HepG2 (cell line): ENCODE results near the gene PXYLP1. TPM values are rescaled to one million over a fixed set of nuclear protein-coding genes. Genes with fewer than 3 reads are reported as not detected.

ENCODE experiments used
- ATAC-seq: fragments of 200-7000 bp; cut with Tn5 transposase; 3 replicates; pipeline ENCODE4 v1.9.1; 2020; ENCODE audit warnings: mild to moderate bottlenecking, moderate library complexity
- BruUV-seq: library from RNA; stranded (reverse); fragments of 400-500 nt; replicated peaks from 2 replicates; lab custom pipeline; 2021; lab: Mats Ljungman, UMichigan
- CTCF ChIA-PET: fragments of 300-600 bp; formaldehyde crosslinking; extraction: SDS; loops from one replicate; lab custom pipeline; 2021; ENCODE audit warnings: low total read pairs, inconsistent platforms, low intra/inter-chr PET ratio; lab: Yijun Ruan, JAX
- POLR2A ChIA-PET: fragments of 350-600 bp; sonication (Branson Sonifier 250); formaldehyde crosslinking; loops from one replicate; lab custom pipeline; 2020; ENCODE audit warnings: antibody characterized with exemption, inconsistent platforms; lab: Yijun Ruan, JAX
- DNase-seq: peaks from one replicate; pipeline ENCODE4 v3.0.0-alpha.2; 2015; ENCODE audit warnings: low spot score
- FAIRE-seq: peaks from 3 replicates; lab custom pipeline; 2011; peaks lifted over from hg19 to GRCh38; lab: Jason Lieb, UNC
- H2AFZ ChIP-seq: one replicate; pipeline ENCODE4 v1.6.1; 2011; ENCODE audit warnings: low read length, inconsistent platforms
- H3K27ac ChIP-seq: fragments of 300-600 bp; 3 replicates; pipeline ENCODE4 v1.8.0; 2011; ENCODE audit warnings: mixed run types, mild to moderate bottlenecking, mixed read lengths, low read length, inconsistent platforms; ENCODE audit not compliant: insufficient read depth; ENCODE audit errors: extremely low read length
- H3K27me3 ChIP-seq, 2 experiments: fragments of 200-600 bp in 1 of 2; 2 replicates in 1 of 2; 3 replicates in 1 of 2; pipeline versions ENCODE4 v1.6.0 to v1.8.0; 2011; ENCODE audit warnings: low read length in 2 of 2, mild to moderate bottlenecking in 2 of 2, moderate library complexity in 2 of 2, inconsistent platforms in 1 of 2; ENCODE audit not compliant: insufficient read depth in 2 of 2, control insufficient read depth in 1 of 2
- H3K36me3 ChIP-seq, 2 experiments: fragments of 200-600 bp in 1 of 2; replicated peaks in 1 of 2; 2 replicates in 1 of 2; 3 replicates in 1 of 2; pipeline versions ENCODE4 v1.5.1 to v1.8.0; 2011; ENCODE audit warnings: low read length in 2 of 2, inconsistent platforms in 1 of 2; ENCODE audit not compliant: insufficient read depth in 2 of 2, control insufficient read depth in 1 of 2
- H3K4me1 ChIP-seq: 2 replicates; pipeline ENCODE4 v1.5.1; 2012; ENCODE audit warnings: low read length, inconsistent platforms; ENCODE audit not compliant: insufficient read depth
- H3K4me2 ChIP-seq: 2 replicates; pipeline ENCODE4 v1.6.0; 2011; ENCODE audit warnings: low read depth, low read length, inconsistent platforms
- H3K4me3 ChIP-seq, 3 experiments: fragments of 200-600 bp in 1 of 3; sonication (generic), shearing (Covaris generic) in 1 of 3; replicated peaks in 1 of 3; 2 replicates each; pipeline ENCODE4 v1.5.1; 2011 to 2016; ENCODE audit warnings: low read length in 3 of 3, inconsistent platforms in 2 of 3, low read depth in 2 of 3, mild to moderate bottlenecking in 2 of 3, control low read depth in 1 of 3, mixed read lengths in 1 of 3; ENCODE audit not compliant: insufficient read depth in 1 of 3
- H3K79me2 ChIP-seq: one replicate; pipeline ENCODE4 v1.6.1; 2011; ENCODE audit warnings: low read length, inconsistent platforms; ENCODE audit not compliant: insufficient read depth
- H3K9ac ChIP-seq: 2 replicates; pipeline ENCODE4 v1.6.0; 2011; ENCODE audit warnings: mild to moderate bottlenecking, low read depth, low read length, inconsistent platforms; ENCODE audit not compliant: insufficient read depth
- H3K9me3 ChIP-seq: 2 replicates; pipeline ENCODE4 v1.5.1; 2012; ENCODE audit warnings: mild to moderate bottlenecking, low read length
- H4K20me1 ChIP-seq: 2 replicates; pipeline ENCODE4 v1.6.0; 2011; ENCODE audit warnings: inconsistent platforms, mild to moderate bottlenecking, low read length, moderate library complexity; ENCODE audit not compliant: insufficient read depth
- FOXJ3 ChIP-seq: sonication (generic); formaldehyde crosslinking; IDR thresholded peaks from 2 replicates; pipeline ENCODE4 v1.4.0; 2020; ENCODE audit warnings: missing genetic modification reagents, mild to moderate bottlenecking, borderline replicate concordance
- PRMT3 ChIP-seq: sonication (generic); formaldehyde crosslinking; IDR thresholded peaks from 2 replicates; pipeline ENCODE4 v1.8.1; 2022; ENCODE audit warnings: low read depth, mild to moderate bottlenecking, moderate library complexity, missing genetic modification reagents, borderline replicate concordance
- RAD51 ChIP-seq: fragments of 450-650 bp; IDR thresholded peaks from 2 replicates; pipeline ENCODE4 v1.6.1; 2016; ENCODE audit warnings: borderline replicate concordance
- SYNCRIP ChIP-seq: fragments of 200-400 bp; formaldehyde crosslinking; IDR thresholded peaks from 2 replicates; pipeline ENCODE4 v1.6.1; 2018; ENCODE audit warnings: mild to moderate bottlenecking, low read depth, low read length; ENCODE audit not compliant: insufficient read depth
- ZFP36 ChIP-seq: fragments of 150-350 bp; IDR thresholded peaks from 2 replicates; pipeline ENCODE4 v1.6.1; 2018; ENCODE audit warnings: borderline replicate concordance, low read length, low read depth; ENCODE audit not compliant: partially characterized antibody
- ZNF460 ChIP-seq: sonication (generic); formaldehyde crosslinking; IDR thresholded peaks from 2 replicates; pipeline ENCODE4 v1.5.1; 2020; ENCODE audit warnings: missing genetic modification reagents, mild to moderate bottlenecking, borderline replicate concordance
- ZNF792 ChIP-seq: IDR thresholded peaks from 2 replicates; pipeline ENCODE4 v1.6.1; 2016
- WGBS: methylation state at CpG from one replicate; pipeline ENCODE4 v1.1.6; 2017; ENCODE audit warnings: low lambda C conversion rate; 5-methylcytosine and 5-hydroxymethylcytosine counted together
- in situ Hi-C: cut with HindIII; loops from 2 replicates; pipeline ENCODE4 v1.10.0; 2017; ENCODE audit warnings: low pct_unique_long_range_greater_than_20kb; ENCODE audit not compliant: extremely low pct_ligation_motif_present
- intact Hi-C: fragments of 100-400 bp; cut with micrococcal nuclease; formaldehyde crosslinking; loops from one replicate; pipeline ENCODE4 v1.10.0; 2022; ENCODE audit not compliant: unreplicated experiment
- polyA plus RNA-seq, 8 experiments: library from polyadenylated mRNA; depleted of rRNA in 3 of 8; stranded (reverse) in 7 of 8; unstranded in 1 of 8; fragments of >200 nt; fragmentation: Illumina TruSeq in 4 of 8; extraction: Trizol in 4 of 8; gene quantifications; 2 replicates each; pipeline versions ENCODE4 v1.2.1 to v1.2.3, GENCODE V29; 2011 to 2016; ENCODE audit warnings: low read depth in 4 of 8, missing spikeins in 1 of 8, mixed read lengths in 1 of 8; ENCODE audit not compliant: insufficient read depth in 1 of 8
- total RNA-seq, 5 experiments: library from RNA; depleted of rRNA; stranded (reverse); fragments of >200 nt; fragmentation: Illumina TruSeq; extraction: Trizol; gene quantifications; 2 replicates each; pipeline ENCODE4 v1.2.3, GENCODE V29; 2016; ENCODE audit warnings: low read depth in 1 of 5
- TF ChIP-seq, protein P1 (sequence below): sonication (generic); formaldehyde crosslinking; IDR thresholded peaks from 2 replicates; pipeline ENCODE4 v1.4.0; 2020; ENCODE audit warnings: mild to moderate bottlenecking, missing genetic modification reagents
- TF ChIP-seq, protein P2 (sequence below): sonication (generic); formaldehyde crosslinking; IDR thresholded peaks from 2 replicates; pipeline ENCODE4 v1.5.1; 2020; ENCODE audit warnings: missing genetic modification reagents, mild to moderate bottlenecking, borderline replicate concordance
- TF ChIP-seq, protein P3 (sequence below): IDR thresholded peaks from 2 replicates; pipeline ENCODE4 v1.6.1; 2018; ENCODE audit warnings: missing genetic modification reagents

PXYLP1 gene
- total and polyA plus RNA-seq, 2 of the 13 experiments (the other 11 are each of a cell fraction or from before 2014, with no cell fraction given): 4.9 to 8.1 TPM

DNA sequence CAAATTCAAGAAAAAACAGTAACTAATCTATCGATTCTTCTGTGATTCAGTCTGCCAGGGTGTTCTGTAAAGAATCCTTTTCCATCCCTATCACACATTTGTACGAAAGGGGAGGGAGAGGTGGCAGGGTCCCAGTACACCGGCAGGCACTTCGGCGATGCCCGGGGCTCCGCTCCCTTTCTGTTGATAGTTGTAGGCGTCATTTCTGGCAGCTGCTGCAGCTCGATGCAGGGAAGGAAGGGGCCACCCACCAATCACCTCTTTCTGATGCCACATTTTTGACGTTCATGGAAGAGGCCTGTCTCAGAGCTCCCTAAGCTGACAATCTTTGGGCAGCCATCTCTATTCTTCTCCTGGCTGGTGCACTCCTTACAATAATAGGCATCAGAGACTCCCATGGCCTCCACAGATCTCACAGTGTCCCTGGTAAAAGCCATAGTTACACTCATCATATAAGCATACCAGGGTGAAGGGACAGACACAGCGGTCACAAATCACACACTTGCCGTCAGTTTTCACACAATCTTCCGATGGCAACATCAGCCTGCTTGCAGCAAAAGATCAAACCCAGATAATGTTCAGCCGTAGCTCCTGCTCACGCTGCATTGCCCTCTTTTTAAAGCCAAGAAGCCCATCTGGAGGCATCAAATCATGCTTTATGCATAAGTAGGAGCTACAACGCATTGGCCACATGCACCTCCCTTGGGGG lies 75.9 kb downstream of the PXYLP1 start:
- in situ Hi-C loops: loop anchor here (5.0 to 10.0 kb wide), 2 partner anchors 150 to 257 kb away; no protein-coding TSS in a partner anchor
- POLR2A ChIA-PET: interaction anchor here (4.5 kb wide), 1 partner anchor 147 kb away, joined by 16 read pairs; no protein-coding TSS in a partner anchor

DNA sequence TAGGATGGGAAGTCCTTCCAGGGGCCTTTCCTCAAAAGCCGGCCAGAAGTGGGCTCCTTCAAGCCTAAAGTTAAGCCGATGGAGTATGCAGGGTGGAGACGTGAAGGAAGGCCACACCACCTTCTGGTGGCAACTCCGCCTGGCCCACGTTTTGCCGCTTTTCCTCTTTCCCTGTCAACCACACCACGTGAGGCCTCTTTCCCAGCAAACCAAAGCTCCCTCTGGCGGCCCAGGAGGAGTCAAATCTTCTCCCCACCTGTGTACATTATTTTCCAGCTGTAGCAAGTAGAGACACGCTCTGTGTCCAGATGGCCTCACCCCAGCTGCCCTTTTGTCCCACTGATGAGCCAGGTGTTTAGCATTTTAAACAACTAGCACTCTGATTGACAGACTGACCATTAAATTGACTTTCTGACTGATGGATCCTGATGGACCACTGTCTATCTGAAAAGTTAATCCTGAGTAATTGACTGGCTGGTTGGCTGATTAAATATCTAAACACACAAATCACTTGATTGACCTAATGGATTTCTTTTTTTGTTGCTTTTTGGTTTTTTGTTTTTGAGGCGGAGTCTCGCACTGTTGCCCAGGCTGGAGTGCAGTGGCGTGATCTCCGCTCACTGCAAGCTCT lies 77.1 kb downstream of the PXYLP1 start:
- H3K27ac ChIP-seq: no peak overlapping the region
- peak; percentile 91 for FAIRE-seq
- POLR2A ChIA-PET: interaction anchor here (0.6 to 4.5 kb wide), 6 partner anchors 15 to 439 kb away, joined by 3 to 16 read pairs (median 4); partner anchors contain the start of gene PXYLP1
- TF ChIP-seq ZFP36: no peak
- TF ChIP-seq, protein P1, sequence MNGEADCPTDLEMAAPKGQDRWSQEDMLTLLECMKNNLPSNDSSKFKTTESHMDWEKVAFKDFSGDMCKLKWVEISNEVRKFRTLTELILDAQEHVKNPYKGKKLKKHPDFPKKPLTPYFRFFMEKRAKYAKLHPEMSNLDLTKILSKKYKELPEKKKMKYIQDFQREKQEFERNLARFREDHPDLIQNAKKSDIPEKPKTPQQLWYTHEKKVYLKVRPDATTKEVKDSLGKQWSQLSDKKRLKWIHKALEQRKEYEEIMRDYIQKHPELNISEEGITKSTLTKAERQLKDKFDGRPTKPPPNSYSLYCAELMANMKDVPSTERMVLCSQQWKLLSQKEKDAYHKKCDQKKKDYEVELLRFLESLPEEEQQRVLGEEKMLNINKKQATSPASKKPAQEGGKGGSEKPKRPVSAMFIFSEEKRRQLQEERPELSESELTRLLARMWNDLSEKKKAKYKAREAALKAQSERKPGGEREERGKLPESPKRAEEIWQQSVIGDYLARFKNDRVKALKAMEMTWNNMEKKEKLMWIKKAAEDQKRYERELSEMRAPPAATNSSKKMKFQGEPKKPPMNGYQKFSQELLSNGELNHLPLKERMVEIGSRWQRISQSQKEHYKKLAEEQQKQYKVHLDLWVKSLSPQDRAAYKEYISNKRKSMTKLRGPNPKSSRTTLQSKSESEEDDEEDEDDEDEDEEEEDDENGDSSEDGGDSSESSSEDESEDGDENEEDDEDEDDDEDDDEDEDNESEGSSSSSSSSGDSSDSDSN (CRISPR knock-in tag): no peak
- TF ChIP-seq, protein P2, sequence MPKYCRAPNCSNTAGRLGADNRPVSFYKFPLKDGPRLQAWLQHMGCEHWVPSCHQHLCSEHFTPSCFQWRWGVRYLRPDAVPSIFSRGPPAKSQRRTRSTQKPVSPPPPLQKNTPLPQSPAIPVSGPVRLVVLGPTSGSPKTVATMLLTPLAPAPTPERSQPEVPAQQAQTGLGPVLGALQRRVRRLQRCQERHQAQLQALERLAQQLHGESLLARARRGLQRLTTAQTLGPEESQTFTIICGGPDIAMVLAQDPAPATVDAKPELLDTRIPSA (CRISPR knock-in tag): no peak
- no peak for TF ChIP-seq ZNF460 (CRISPR knock-in tag)
- no peak for TF ChIP-seq PRMT3 (CRISPR knock-in tag)
- TF ChIP-seq ZNF792 (CRISPR knock-in tag): peak; percentile 64; the same call in 1 of the 2 replicates
- TF ChIP-seq, protein P3, sequence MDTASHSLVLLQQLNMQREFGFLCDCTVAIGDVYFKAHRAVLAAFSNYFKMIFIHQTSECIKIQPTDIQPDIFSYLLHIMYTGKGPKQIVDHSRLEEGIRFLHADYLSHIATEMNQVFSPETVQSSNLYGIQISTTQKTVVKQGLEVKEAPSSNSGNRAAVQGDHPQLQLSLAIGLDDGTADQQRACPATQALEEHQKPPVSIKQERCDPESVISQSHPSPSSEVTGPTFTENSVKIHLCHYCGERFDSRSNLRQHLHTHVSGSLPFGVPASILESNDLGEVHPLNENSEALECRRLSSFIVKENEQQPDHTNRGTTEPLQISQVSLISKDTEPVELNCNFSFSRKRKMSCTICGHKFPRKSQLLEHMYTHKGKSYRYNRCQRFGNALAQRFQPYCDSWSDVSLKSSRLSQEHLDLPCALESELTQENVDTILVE: peak; percentile 63; the same call in 1 of the 2 replicates

More for the DNA sequence above, 75.9 kb downstream of the PXYLP1 start:
- Histone ChIP-seq H3K4me3 (no peak overlapping the region), H3K9ac (no peak overlapping the region), H3K4me2 (no peak overlapping the region), H4K20me1 (no peaks in the 10 kb centered on the region), H3K27ac (no peak overlapping the region), H3K27me3 (no peaks in the 10 kb centered on the region), H2AFZ (no peak overlapping the region), H3K36me3 (no peaks in the 10 kb centered on the region), H3K4me1 (peaks cover 26% of the 10 kb centered on the region), H3K79me2 (no peaks in the 10 kb centered on the region), H3K9me3 (no peaks in the 10 kb centered on the region)
- intact Hi-C loops: loop anchor here (5.0 to 10.0 kb wide), 2 partner anchors 255 to 567 kb away; partner anchors contain the start of gene ATP1B3
- TF ChIP-seq FOXJ3 (CRISPR knock-in tag) (no peak), SYNCRIP (no peak), RAD51 (no peak)
- DNase-seq: no peak
- BruUV-seq: no TSS peak
- 78% methylated on average over 15 of the region's 16 CpGs for WGBS
- ATAC-seq: no peak
- CTCF ChIA-PET: no interaction called here
- no peak for FAIRE-seq

More for the DNA sequence above, 77.1 kb downstream of the PXYLP1 start:
- Histone ChIP-seq H3K4me1 (peaks cover 28% of the 10 kb centered on the region), H3K27me3 (no peaks in the 10 kb centered on the region), H4K20me1 (no peaks in the 10 kb centered on the region), H3K36me3 (no peaks in the 10 kb centered on the region), H3K4me2 (peak overlapping the region; percentile 37; the same call in 1 of the 2 replicates), H2AFZ (no peak overlapping the region), H3K9ac (0 out of 2 replicates have a peak overlapping the region, but pooled peaks have one; percentile 8), H3K9me3 (no peaks in the 10 kb centered on the region), H3K79me2 (no peaks in the 10 kb centered on the region), H3K4me3 (no peak overlapping the region)
- ATAC-seq (peak; percentile 69), DNase-seq (peak; percentile 80)
- CTCF ChIA-PET: interaction anchor here (0.7 kb wide), 1 partner anchor 253 kb away, joined by 4 read pairs; no protein-coding TSS in a partner anchor
- no TSS peak for BruUV-seq
- WGBS: 41% methylated on average over 10 of the region's 13 CpGs
- intact Hi-C loops: loop anchor here (5.0 to 10.0 kb wide), 2 partner anchors 254 to 566 kb away; partner anchors contain the start of gene ATP1B3
- in situ Hi-C loops: loop anchor here (5.0 to 10.0 kb wide), 2 partner anchors 149 to 256 kb away; no protein-coding TSS in a partner anchor
